Measurements from ENCODE around the gene PAX5.

PAX5 gene

DNA sequence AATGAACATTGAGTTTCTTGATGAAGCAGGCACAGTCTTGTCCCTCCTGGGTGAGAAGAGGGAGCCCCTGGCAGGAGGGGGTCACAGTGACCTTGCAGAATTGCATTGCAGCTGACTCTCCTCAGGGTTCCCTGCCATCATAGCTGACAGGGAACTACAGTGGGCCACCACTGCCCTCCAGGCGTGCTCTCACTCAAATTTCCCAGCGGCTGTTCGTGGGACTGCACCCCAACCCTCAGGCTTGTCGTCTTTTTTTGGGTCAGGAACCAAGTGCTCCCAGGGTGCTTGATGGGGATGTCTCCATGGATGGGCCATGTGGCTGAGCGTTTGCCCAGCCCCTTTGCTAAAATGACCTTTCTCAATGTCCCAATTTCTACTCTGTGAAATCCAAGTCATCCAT, 245.5 kb downstream of the PAX5 start:
- ChIA-PET POLR2A (no interaction called here), CTCF (no interaction called here)
- DNase-seq (ENCODE audit: extremely low spot score) = peak; percentile 39
- TF ChIP-seq L3MBTL2 (conservative IDR thresholded peaks at IDR 0.05) (no peak), BHLHE40 (IDR thresholded peaks at IDR 0.05; ENCODE audit: borderline replicate concordance) (no peak), HDGF (IDR thresholded peaks at IDR 0.05; ENCODE audit: borderline replicate concordance) (no peak), SP1 (IDR thresholded peaks at IDR 0.05) (no peak), FOXA1 (IDR thresholded peaks at IDR 0.05) (no peak), FOXM1 (IDR thresholded peaks at IDR 0.05; ENCODE audit: borderline replicate concordance) (no peak), ZNF384 (IDR thresholded peaks at IDR 0.05) (no peak), LEF1 (IDR thresholded peaks at IDR 0.05; ENCODE audit: borderline replicate concordance) (no peak)

- POLR2A ChIA-PET = no interaction called here
- DNase-seq (ENCODE audit: extremely low spot score) = no peak
- CTCF ChIA-PET = interaction anchor here (0.6 kb wide), 1 partner anchor 204 kb away, joined by 3 read pairs; no protein-coding TSS in a partner anchor
- TF ChIP-seq HDGF (IDR thresholded peaks at IDR 0.05; ENCODE audit: borderline replicate concordance) (no peak), TARDBP (IDR thresholded peaks at IDR 0.05) (no peak), PKNOX1 (IDR thresholded peaks at IDR 0.05) (no peak)
Observed at GRCh38 chr9:36787709-36788108, 246.4 kb downstream of the PAX5 start.
